Hindlimb muscle (tissue), 1 donor: Measurements from ENCODE around the gene ZNF576. TPM values are rescaled to one million over a fixed set of nuclear protein-coding genes. Genes with fewer than 3 reads are reported as not detected.
"Not testable (repeated sequence)": the region's sequence is repeated elsewhere in the genome, so short reads cannot be mapped to it uniquely, and the experiment has no call there.

Experiments used
- DNase-seq: peaks from one replicate; pipeline ENCODE4 v3.0.0-alpha.2; 2013
- polyA plus RNA-seq: library from polyadenylated mRNA; unstranded; fragments of 120-200 nt; gene quantifications from one replicate; pipeline ENCODE4 v1.2.1, GENCODE V29; 2013; ENCODE audit not compliant: insufficient read length

The ZNF576 gene
- polyA plus RNA-seq, 1 donor, result 9.9 TPM

GRCh38 chr19:43599635-43600295 is 3.4 kb downstream of the ZNF576 start:
- no peak for DNase-seq

- not testable (repeated sequence) for DNase-seq
Measured at GRCh38 chr19:43600326-43600725, 3.9 kb downstream of the ZNF576 start.

- DNase-seq, result no peak
Measured at GRCh38 chr19:43605875-43606568, 9.6 kb downstream of the ZNF576 start.

GRCh38 chr19:43606569-43607229 is 10.3 kb downstream of the ZNF576 start:
- peak; percentile 50 for DNase-seq

GRCh38 chr19:43607238-43608205 is 11.1 kb downstream of the ZNF576 start:
- DNase-seq, result no peak

- no peak for DNase-seq
Measured at GRCh38 chr19:43609872-43610271, 13.5 kb downstream of the ZNF576 start.

GRCh38 chr19:43610493-43610892 is 14.1 kb downstream of the ZNF576 start:
- no peak for DNase-seq

GRCh38 chr19:43611788-43612187 is 15.4 kb downstream of the ZNF576 start, which contains the start of gene SRRM5:
TSS of gene SRRM5 (plus strand) at chr19:43612088. CDS start at chr19:43612122, 34 bp downstream.
- no peak for DNase-seq

GRCh38 chr19:43612374-43612773 is 16.0 kb downstream of the ZNF576 start:
- DNase-seq, result no peak

GRCh38 chr19:43616306-43616705 is 19.9 kb downstream of the ZNF576 start:
- no peak for DNase-seq

GRCh38 chr19:43616954-43617353 is 20.6 kb downstream of the ZNF576 start:
- no peak for DNase-seq

GRCh38 chr19:43618921-43619261 is 22.5 kb downstream of the ZNF576 start:
- no peak for DNase-seq

GRCh38 chr19:43619262-43620060 is 23.1 kb downstream of the ZNF576 start, which contains the start of gene ZNF428:
TSS of gene ZNF428 (minus strand) at chr19:43619629. CDS start at chr19:43614304, 5,325 bp downstream.
- peak; percentile 94 for DNase-seq

GRCh38 chr19:43620061-43621001 is 23.9 kb downstream of the ZNF576 start:
- no peak for DNase-seq

- no peak for DNase-seq
Measured at GRCh38 chr19:43622070-43622469, 25.7 kb downstream of the ZNF576 start.

GRCh38 chr19:43622956-43623355 is 26.6 kb downstream of the ZNF576 start:
- no peak for DNase-seq

- no peak for DNase-seq
Measured at GRCh38 chr19:43623889-43624670, 27.7 kb downstream of the ZNF576 start.

GRCh38 chr19:43624933-43625332 is 28.5 kb downstream of the ZNF576 start:
- DNase-seq, result no peak

- DNase-seq, result no peak
Measured at GRCh38 chr19:43625918-43626579, 29.7 kb downstream of the ZNF576 start.
